HG02763 (cell line): ENCODE data around the gene COL6A3.

Experiments used
- ATAC-seq: cut with Tn5 transposase; IDR thresholded peaks from one replicate; pipeline ENCODE4 v1.9.1; 2021; ENCODE audit warnings: mild to moderate bottlenecking, moderate library complexity; ENCODE audit not compliant: unreplicated experiment

The COL6A3 gene

DNA sequence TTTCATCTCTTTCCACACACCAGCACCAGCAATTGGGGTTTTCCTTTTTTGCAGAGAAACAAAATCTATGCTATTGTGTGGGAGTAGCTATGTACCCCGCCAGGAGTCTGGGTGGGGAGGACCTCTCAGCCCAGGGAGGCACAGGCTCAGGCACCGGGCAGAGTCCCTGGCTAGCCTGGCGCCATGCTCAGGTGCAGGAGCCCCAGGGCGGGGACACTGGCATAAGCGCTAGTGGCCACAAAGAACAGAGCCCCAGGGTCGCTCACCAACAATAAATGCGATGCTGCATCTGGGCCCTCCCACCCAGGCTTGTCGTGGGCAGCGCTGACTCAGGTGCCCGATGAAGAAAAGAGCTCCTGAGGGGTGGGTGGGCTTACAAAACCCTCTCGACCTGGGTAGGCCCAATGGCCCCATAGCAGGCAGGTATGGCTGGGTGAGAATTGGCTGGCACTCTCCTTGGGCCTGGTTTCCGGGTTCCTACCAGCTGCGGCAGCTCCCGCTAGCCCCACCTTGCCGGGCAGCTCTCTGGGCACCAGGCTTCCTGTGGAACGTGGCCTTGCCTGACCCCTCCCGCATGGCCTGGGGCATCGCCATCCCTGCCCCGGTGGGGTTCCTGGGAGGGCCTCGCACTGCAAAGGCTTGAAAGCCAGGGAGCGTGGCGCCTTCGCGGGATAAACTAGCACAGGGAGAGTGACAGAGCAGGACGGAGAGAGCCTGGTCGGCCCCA lies 31.8 kb upstream of the COL6A3 start:
- ATAC-seq: no peak

DNA sequence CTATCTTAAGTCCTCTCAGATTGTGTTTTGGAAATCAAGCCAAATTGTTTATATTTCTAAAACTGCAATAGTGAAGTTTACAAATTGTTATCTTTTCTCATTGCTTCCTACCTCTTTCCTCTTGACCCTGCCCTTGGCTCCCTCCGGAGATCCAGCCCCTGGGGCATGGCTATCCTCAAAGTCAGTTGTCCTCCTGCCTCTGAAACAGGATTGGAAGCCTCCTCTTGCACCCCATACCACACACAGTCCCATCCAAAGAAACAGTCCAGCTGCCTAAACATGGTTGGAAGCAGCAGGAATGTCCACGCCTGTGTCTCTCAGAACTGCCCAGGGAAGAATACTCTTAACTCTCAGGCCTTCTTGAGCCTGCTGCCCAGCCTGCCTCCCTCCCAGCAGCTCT lies 30.1 kb upstream of the COL6A3 start:
- ATAC-seq: no peak

DNA sequence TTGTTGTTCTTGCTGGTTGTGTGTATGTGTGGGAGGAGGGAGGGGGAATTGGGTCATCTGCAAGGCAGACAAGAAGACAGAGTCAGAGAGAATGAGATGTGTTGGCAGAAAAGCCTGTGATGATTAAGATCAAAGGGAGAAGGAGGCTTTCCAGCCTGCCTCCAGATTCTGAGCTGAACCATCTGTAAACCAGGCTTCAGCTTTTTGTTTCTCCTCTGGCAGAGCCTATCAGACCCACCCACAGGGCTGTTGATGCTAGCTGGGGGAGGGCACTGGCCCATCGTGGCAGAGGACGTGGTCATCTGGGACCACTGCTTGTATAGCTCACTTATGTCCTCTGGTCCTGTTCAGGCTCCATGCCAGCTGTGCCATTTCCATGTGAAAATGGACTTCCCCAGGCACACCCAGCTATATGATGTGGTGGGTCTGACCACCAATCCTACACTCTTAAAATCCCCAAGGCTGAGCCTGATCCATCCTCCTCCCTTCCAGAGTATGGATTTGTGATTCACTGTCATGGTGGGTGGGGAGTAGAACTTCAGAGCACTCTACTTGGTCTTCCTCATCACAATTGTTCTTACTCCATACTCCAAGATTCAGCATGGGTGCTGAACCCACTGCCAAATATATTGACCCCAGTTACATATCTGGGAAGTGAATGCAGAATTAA lies 27.8 kb upstream of the COL6A3 start:
- ATAC-seq: no peak

DNA sequence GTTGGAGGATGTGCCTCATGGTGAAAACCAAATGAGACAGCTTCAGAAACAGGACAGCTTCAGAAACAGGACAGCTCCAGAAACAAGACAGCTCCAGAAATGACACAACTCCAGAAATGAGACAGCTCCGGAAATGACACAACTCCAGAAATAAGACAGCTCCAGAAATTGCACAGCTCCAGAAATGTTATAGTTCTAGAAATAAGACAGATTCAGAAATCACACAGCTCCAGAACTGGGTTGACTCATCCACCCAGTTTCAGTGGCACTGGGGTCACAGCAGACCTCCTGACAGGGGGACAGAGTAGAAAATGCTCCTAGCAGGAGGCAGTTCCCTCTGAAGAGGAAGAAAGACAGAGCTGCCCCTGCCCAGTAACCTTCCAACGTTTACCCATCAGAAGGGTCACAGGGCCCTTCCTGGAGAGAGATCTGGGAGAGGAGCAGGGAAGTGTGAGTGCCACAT lies 26.9 kb upstream of the COL6A3 start:
- ATAC-seq: no peak

DNA sequence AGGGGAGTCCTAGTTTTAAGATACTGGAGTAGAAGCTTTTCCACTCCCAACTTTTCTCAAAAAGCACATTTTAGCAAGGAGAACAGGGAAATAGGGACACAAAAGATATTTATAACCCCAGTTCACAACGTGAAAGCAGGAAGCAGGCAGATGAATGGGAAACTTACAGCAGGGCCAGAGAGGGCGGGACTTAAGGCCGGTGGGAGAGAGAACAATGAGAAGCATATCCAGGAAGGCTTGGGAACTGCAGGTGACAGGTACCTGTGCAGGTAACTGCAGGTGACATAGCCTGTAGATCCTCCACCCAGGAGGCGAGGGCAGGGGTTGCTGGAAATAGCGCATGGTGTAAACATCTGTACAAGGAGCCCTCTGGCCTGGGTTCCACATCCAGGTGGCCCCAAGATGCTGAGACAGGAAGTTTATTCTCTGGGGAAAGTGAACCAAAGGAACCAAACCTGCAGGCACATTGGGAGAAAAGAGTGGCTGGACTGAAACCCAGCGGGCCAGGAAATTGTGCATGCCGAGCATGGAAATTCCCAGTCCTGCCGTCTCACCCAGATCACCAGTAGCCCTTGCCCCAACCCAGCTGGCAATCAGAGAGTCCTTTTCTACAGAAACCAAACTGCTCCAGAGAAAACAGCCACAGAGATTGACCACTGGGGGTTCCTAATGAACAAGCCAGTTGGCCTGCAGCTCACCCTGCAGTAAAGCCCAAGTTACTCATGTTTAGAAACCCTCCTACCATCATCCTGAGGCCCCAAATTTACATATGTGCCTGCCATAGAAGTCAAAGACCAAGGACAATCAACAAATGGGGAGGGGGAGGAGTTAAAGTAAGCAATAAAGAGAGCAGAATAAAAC lies 24.3 kb upstream of the COL6A3 start:
- no peak for ATAC-seq

DNA sequence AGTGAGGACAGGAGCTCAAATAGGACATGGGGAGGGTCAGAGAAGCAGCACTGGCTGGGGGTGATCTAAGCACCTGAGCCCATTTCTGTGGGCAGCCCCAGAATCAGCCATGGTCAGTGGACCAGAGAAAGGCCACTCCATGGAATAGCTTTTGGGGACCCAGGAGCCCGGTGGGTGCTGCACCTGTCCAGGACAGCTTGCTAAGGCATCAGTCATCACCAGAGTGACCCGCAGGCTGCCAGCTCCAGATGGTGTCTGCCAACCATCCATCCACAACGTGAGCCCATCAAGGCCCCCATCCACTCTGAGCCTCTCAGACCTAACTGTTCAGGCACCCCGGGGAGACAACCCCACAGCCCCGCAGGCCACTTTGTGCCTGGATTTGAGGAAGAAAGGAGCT lies 23.6 kb upstream of the COL6A3 start:
- no peak for ATAC-seq

DNA sequence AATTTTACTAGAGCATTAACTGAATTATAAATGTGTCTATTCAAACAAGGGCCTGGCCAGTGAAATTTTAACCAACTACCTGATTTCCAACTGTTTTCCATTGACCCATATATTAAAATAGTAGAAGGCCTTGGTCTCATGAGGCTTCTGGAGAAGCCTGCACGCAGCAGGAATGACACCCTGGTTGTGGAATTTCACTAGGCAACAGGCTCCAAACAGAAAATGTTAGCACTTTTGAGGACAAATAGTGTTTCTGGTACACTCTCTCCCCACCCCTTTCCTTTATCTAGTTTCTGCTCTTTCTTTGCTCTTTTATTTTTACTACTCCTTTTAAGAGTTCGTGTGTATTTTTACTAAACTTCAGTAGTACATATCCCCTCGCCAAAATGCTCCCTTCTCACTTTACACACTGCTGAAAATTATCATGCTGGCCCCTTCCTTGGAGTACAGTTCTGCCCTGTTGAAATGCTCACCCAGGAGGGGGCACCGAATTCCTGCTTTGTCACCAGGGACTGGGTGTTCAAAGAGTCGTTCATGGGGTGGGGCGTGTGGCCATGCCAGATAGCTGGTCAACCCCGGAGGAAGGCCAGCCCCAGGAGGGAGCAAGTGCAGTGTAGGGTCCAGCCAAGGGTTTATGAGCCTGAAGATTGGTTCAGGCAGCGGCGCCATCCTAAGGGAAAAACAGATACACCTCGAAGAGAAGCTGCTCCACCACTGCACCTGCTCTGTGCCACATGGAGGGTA lies 22.1 kb upstream of the COL6A3 start:
- no peak for ATAC-seq

DNA sequence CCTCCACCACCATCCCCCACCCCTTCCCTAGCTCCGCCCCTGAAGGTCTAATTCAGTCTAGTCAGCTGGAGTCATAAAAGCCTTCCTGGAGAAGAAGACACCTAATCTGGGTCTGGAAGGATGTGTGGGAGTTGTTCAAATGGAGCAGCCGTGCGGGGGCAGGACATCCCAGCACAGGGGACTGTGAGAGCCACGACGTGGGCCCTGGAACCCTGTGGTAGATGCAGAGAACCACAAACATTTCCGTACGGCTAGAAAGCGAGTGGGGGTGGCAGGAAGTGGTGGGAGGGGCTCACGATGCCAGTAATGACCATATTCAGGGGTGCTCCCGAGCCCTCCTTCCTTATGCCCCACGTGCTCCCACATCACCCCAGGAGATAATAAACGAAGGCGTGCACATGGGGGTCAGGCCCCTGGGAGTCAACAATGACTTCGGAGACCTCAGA lies 20.9 kb upstream of the COL6A3 start:
- ATAC-seq: no peak

DNA sequence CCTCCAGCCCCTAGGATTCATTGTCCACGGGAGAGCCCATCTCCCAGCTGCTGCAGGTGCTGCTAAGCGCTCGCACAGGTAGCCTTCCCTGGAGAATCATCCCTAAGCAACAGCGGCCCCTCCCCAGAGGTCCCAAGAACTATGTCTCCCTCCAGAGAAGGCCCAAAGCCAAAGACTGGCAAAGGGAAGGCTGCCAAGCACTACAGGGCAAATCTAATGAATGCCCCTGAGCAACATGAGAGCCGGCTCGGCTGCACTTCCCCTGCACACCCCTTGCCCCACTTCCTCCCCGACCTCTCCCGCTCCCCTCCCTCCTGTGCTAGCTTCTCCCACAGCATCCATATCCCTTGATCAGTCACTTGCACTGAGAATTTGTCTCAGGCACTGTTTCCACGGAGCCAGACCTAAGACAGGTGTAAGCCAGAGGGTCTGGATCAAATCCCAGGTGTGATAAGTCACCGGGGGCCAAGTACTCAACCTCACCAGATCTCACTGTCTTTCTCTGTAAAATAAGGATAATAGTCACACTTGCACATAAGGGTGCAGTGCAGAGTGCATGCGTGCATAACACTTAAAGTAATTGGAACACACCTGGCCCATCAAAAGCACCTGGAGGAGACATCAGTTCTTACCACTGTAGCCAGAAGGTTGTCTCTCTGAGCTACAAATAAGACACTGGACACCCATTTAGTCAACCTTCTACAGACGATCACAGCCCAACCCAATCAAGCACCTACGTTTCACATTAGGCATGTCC lies 20.1 kb upstream of the COL6A3 start:
- no peak for ATAC-seq

DNA sequence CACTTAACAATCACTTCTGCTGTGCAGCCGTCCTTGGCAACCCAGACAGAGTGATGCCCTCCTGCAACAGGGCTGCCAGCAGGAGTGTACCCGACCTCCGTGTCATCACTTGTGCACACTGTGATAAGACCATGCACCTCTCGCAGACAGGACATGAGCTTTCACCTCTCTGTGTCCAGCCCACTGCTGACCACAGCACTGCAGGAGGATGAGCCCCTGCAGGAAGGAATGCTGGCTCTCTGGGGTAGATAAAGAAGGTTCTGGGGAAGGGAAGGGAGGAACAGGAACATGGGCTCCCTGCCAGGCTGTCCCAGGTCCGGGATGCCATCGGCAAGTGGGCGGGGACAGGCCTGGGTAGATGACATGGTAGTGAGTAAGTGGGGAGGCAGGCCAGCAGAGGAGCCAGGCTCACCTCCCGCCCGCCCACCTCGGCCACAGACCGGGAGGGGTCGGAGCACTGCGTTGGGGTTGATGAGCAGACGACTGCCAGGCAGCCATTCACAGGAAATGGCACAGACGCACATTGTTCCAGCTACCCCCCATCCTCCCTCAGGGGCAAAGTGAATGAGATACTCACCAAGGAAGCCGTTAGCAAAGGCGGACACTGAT lies 18.6 kb upstream of the COL6A3 start:
- ATAC-seq: no peak

DNA sequence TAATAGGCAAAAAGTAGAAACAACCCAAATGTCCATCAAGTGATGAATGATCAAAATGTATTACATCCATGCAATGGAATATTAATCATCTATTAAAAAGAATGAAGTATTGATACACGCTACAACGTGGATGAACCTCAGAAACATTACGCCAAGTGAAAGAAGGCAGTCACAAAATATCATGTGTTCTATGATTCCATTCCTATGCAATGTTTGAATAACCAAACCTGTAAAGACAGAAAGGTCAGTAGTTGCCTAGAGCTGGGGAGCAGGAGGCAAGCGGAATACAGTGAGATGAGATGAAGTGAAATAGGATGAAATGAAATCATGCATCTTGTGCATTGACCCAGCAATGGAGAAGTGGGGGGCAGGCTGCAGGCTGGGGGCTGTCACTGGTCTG lies 17.9 kb upstream of the COL6A3 start:
- no peak for ATAC-seq

DNA sequence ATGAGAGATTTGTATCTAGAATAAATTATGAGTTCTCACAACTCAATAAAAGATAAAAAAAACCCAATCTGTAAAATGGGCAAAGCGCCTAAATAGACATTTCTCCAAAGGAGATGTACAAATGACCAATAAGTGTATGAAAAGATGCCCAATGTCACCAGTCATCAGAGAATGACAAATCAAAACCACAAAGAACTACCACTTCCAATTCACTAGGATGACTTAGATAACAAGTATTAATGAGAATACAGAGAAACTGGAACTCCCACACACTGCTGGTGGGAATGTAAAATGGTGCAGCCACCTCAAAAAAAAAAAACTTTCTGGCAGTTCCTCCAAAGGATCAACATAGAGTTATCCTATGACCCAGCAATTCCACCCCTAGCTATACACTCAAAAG lies 17.4 kb upstream of the COL6A3 start:
- ATAC-seq: no peak

DNA sequence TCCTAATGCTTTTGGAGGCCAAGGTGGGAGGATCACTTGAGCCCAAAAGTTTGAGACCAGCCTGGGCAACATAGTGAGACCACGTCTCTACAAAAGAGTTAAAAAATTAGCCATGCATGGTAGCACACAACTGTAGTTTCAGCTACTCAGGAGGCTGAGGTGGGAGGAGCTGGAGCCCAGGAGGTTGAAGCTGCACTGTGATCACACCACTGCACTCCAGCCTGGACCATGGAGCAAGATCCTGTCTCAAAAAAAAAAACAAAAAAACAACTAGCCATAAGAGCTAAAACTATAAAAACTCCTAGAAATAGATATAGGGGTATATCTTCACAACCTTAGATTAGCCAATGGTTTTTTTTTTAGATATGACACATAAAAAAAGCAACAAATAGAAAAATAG lies 16.9 kb upstream of the COL6A3 start:
- ATAC-seq: no peak

DNA sequence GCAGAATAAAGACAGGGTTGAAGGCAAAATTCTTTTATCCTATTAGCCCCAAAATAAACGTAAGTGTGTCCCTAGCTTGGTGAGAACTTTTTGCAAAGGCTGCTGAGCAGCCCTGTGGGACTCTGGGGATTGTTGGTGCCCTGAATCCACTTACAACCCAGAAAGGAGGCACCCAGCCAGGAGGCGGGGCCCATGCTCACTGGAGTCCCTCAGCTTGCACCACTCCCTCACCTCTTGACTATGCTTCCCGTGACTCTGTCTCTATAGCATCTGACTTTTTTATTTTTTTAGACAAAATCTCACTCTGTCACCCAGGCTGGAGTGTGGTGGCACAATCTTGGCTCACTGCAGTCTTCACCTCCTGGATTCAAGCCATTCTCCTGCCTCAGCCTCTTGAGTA lies 15.8 kb upstream of the COL6A3 start:
- no peak for ATAC-seq

DNA sequence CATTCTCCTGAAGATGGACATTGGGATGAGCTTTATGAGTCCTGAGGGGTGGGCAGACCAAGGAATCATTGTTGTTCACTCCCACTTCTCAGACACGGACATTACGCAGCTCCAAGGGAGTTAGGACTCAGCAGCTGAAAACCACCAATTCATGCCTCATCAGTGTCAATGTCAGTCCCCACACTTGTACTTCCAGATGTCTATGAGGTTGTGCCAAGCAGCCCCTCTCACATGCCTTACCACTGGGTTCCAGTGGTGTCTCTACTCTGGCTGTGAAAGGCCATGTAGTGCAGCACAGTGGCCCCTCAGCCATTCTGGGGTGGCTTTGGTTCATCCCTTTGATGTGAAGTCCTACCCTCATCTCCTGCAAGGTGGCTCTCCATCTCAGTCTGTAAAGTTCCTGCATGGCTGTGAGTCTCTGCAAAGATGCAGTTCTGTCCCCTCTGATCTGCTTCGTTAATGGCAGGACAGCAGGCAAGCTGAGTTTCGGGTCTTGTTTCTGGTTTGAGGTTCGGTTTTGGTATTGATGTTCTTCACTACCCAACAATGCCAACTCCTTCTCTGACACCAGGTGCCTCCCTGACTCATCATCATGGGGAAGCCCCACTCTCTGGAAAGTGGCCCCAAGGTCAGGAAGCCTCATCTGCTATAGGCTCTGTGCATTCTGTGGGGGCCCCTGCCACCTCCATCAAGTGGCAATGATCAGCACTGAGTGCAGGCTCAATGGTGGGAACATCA lies 14.0 kb upstream of the COL6A3 start:
- ATAC-seq: no peak

DNA sequence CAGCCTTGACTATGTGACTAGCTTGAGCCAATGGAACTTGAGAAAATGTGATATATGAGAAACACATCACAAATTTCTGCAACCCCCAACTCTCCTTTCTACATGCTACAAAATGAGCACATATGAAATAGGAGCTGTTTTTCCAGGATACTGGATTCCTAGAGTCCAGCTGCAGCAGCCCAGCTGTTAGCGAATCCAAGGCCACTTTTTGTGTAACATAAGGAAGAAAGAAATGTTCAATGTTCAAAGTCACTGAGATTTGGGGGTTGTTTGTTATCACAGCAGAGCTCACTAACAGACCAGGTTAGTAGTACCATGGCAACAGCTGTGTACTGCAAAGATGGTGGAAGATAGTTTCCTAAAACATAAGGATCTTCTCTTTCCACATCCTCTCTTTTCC lies 12.6 kb upstream of the COL6A3 start:
- ATAC-seq: no peak

DNA sequence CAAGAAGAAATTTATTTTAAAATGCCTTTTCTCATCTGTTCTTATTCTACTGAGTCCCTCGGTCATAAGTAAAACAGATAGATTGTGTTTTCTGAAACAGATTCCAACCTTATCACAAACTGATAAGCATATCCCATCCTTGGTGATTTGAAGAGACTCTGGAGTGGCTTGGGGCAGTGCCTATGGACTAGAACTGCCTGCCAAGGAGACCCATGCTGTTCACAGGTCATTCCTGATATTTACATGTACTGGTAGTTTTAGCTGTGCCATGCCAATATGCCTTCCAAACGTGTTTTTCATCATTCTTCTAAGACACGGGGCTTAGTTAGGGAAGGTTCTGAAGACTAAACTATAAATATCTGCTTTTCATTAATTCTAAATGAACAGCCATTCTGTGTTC lies 11.4 kb upstream of the COL6A3 start:
- ATAC-seq: no peak

DNA sequence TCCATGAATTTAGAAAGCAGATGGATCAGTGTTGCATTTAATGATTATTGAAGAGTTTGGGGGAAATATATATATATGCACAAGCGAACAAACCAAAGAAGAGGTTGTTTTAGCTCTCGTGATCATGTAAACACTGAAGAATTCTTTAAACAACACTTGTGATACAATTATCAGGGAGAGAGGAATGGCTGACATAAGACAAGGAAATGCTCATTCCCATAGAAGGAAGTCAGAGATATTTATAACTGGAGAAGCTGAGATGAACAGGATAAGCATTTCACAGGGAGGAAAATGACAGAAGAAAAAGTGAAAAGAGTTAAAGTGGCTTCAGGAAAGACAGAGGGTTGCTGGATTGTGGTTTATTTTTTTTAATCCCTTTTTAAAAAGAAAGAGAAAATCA lies 10.6 kb upstream of the COL6A3 start:
- no peak for ATAC-seq

DNA sequence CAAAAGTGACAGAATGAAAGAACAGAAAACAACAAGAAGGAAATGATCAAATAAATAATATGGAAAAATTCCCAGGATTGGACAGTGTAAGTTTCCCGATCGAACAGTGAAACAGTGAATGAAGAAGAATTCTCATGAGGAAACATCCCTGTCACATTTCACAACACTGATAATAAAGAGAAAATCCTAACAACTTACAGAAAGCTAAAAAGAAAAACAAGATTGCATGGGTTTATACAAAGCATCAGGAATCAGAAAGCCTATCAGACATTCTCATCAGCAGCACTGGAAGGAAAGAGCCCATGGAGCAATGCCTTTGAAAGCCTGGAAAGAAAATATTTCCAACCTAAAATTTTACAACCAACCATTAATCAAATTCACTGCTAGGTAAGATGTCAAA lies 9.9 kb upstream of the COL6A3 start:
- ATAC-seq: no peak
